Central memory CD8-positive, alpha-beta T cell (primary cell): ENCODE results near the gene FTSJ1.
"Not testable (repeated sequence)": the region's sequence is repeated elsewhere in the genome, so short reads cannot be mapped to it uniquely, and the experiment has no call there.

ENCODE experiments used
- ATAC-seq: fragments of 150-1000 bp; cut with Tn5 transposase; replicated peaks from 2 replicates; pipeline ENCODE4 v1.10.0; 2022; ENCODE audit warnings: mild to moderate bottlenecking, moderate FRiP score, moderate number of reproducible peaks; ENCODE audit not compliant: poor library complexity, severe bottlenecking; ENCODE audit errors: extremely low read depth
- DNase-seq, 2 donors: peaks; one replicate each; pipeline ENCODE4 v3.0.0; 2021; ENCODE audit warnings: low spot score in 2 of 2
- H3K27ac Mint-ChIP-seq: one replicate; pipeline ENCODE4 v1.8.0; 2022; ENCODE audit warnings: low read depth, mild to moderate bottlenecking, moderate library complexity, mixed read lengths
- H3K27me3 Mint-ChIP-seq: one replicate; pipeline ENCODE4 v1.8.0; 2022; ENCODE audit warnings: mixed read lengths
- H3K36me3 Mint-ChIP-seq: one replicate; pipeline ENCODE4 v1.8.0; 2022; ENCODE audit warnings: mild to moderate bottlenecking, moderate library complexity, mixed read lengths; ENCODE audit not compliant: insufficient read depth
- H3K4me1 Mint-ChIP-seq: one replicate; pipeline ENCODE4 v1.8.0; 2022; ENCODE audit warnings: mixed read lengths
- H3K4me3 Mint-ChIP-seq: one replicate; pipeline ENCODE4 v1.8.0; 2022; ENCODE audit warnings: mild to moderate bottlenecking, moderate library complexity, mixed read lengths
- H3K9me3 Mint-ChIP-seq: one replicate; pipeline ENCODE4 v1.8.0; 2022; ENCODE audit warnings: mixed read lengths

The FTSJ1 gene

GRCh38 chrX:48475774-48476577 lies at the start of gene FTSJ1:
FTSJ1 (plus strand) TSS chrX:48476199; CDS start chrX:48478048, 1,849 bp downstream.
- H3K4me1 Mint-ChIP-seq, result peaks cover 24% of the 10 kb centered on the region
- H3K4me3 Mint-ChIP-seq, result peak within 1 kb of the TSS; percentile 90
- H3K27me3 Mint-ChIP-seq, result no peaks in the 10 kb centered on the region
- no peaks in the 10 kb centered on the region for H3K9me3 Mint-ChIP-seq
- ATAC-seq, result peak; percentile 96
- peaks cover 11% of the 10 kb centered on the region for H3K36me3 Mint-ChIP-seq
- peak within 1 kb of the TSS; percentile 56 for H3K27ac Mint-ChIP-seq
- DNase-seq, result peak; percentile 62 to 88

- H3K4me3 Mint-ChIP-seq, DNase-seq, ATAC-seq, H3K36me3 Mint-ChIP-seq, H3K4me1 Mint-ChIP-seq, H3K9me3 Mint-ChIP-seq, H3K27ac Mint-ChIP-seq, H3K27me3 Mint-ChIP-seq: not testable (repeated sequence)
These were observed 48.8 kb upstream of the FTSJ1 start for GRCh38 chrX:48427027-48427716.

- DNase-seq, H3K4me1 Mint-ChIP-seq, H3K27me3 Mint-ChIP-seq, H3K9me3 Mint-ChIP-seq, ATAC-seq, H3K4me3 Mint-ChIP-seq, H3K27ac Mint-ChIP-seq, H3K36me3 Mint-ChIP-seq: not testable (repeated sequence)
These were observed 46.4 kb upstream of the FTSJ1 start for GRCh38 chrX:48429606-48430005.

GRCh38 chrX:48430166-48430565 lies 45.8 kb upstream of the FTSJ1 start:
- not testable (repeated sequence) for H3K4me3 Mint-ChIP-seq, ATAC-seq, H3K9me3 Mint-ChIP-seq, H3K4me1 Mint-ChIP-seq, H3K36me3 Mint-ChIP-seq, DNase-seq, H3K27me3 Mint-ChIP-seq, H3K27ac Mint-ChIP-seq

- not testable (repeated sequence) for H3K4me1 Mint-ChIP-seq, H3K27ac Mint-ChIP-seq, H3K9me3 Mint-ChIP-seq, DNase-seq, H3K36me3 Mint-ChIP-seq, H3K4me3 Mint-ChIP-seq, ATAC-seq
- H3K27me3 Mint-ChIP-seq, result peaks cover 18% of the 10 kb centered on the region
These were observed 42.3 kb upstream of the FTSJ1 start for GRCh38 chrX:48433713-48434112.

- peaks cover 17% of the 10 kb centered on the region for H3K27me3 Mint-ChIP-seq
- not testable (repeated sequence) for ATAC-seq, DNase-seq, H3K4me3 Mint-ChIP-seq, H3K9me3 Mint-ChIP-seq, H3K4me1 Mint-ChIP-seq, H3K36me3 Mint-ChIP-seq, H3K27ac Mint-ChIP-seq
These were observed 28.8 kb upstream of the FTSJ1 start for GRCh38 chrX:48447201-48447600.

- H3K4me1 Mint-ChIP-seq, result no peaks in the 10 kb centered on the region
- ATAC-seq (no peak), DNase-seq (no peak)
- no peaks in the 10 kb centered on the region for H3K27me3 Mint-ChIP-seq
- no peaks in the 10 kb centered on the region for H3K9me3 Mint-ChIP-seq
- no peak overlapping the region for H3K4me3 Mint-ChIP-seq
- H3K27ac Mint-ChIP-seq, result no peak overlapping the region
- no peaks in the 10 kb centered on the region for H3K36me3 Mint-ChIP-seq
These were observed 25.9 kb upstream of the FTSJ1 start for GRCh38 chrX:48450076-48450475.

- DNase-seq, result no peak
- H3K9me3 Mint-ChIP-seq, result no peaks in the 10 kb centered on the region
- H3K4me3 Mint-ChIP-seq, result no peak overlapping the region
- H3K36me3 Mint-ChIP-seq, result no peaks in the 10 kb centered on the region
- H3K27ac Mint-ChIP-seq, result no peak overlapping the region
- no peaks in the 10 kb centered on the region for H3K4me1 Mint-ChIP-seq
- no peaks in the 10 kb centered on the region for H3K27me3 Mint-ChIP-seq
- no peak for ATAC-seq
These were observed 24.3 kb upstream of the FTSJ1 start for GRCh38 chrX:48451708-48452107.

- Mint-ChIP-seq H3K27ac (no peak overlapping the region), H3K9me3 (no peaks in the 10 kb centered on the region), H3K4me1 (no peaks in the 10 kb centered on the region), H3K36me3 (peaks cover 2% of the 10 kb centered on the region), H3K27me3 (no peaks in the 10 kb centered on the region), H3K4me3 (no peak overlapping the region)
- DNase-seq, result no peak
- ATAC-seq, result no peak
These were observed 19.2 kb upstream of the FTSJ1 start for GRCh38 chrX:48456628-48457331.

GRCh38 chrX:48458711-48459110 lies 17.3 kb upstream of the FTSJ1 start:
- no peak overlapping the region for H3K4me3 Mint-ChIP-seq
- no peaks in the 10 kb centered on the region for H3K4me1 Mint-ChIP-seq
- ATAC-seq (no peak), DNase-seq (no peak)
- H3K9me3 Mint-ChIP-seq, result no peaks in the 10 kb centered on the region
- no peak overlapping the region for H3K27ac Mint-ChIP-seq
- no peaks in the 10 kb centered on the region for H3K27me3 Mint-ChIP-seq
- peaks cover 7% of the 10 kb centered on the region for H3K36me3 Mint-ChIP-seq

- Mint-ChIP-seq H3K4me3 (no peak overlapping the region), H3K27ac (no peak overlapping the region), H3K36me3 (peaks cover 7% of the 10 kb centered on the region), H3K4me1 (no peaks in the 10 kb centered on the region), H3K9me3 (no peaks in the 10 kb centered on the region), H3K27me3 (no peaks in the 10 kb centered on the region)
- DNase-seq (no peak), ATAC-seq (no peak)
These were observed 16.5 kb upstream of the FTSJ1 start for GRCh38 chrX:48459483-48459882.

- DNase-seq (no peak), ATAC-seq (no peak)
- H3K4me1 Mint-ChIP-seq, result peaks cover 2% of the 10 kb centered on the region
- H3K27ac Mint-ChIP-seq, result no peak overlapping the region
- no peaks in the 10 kb centered on the region for H3K27me3 Mint-ChIP-seq
- no peaks in the 10 kb centered on the region for H3K9me3 Mint-ChIP-seq
- H3K4me3 Mint-ChIP-seq, result no peak overlapping the region
- peaks cover 8% of the 10 kb centered on the region for H3K36me3 Mint-ChIP-seq
These were observed 16.0 kb upstream of the FTSJ1 start for GRCh38 chrX:48460031-48460430.
